DOHH2 (cell line): ENCODE data around the gene KDM4C.

ENCODE experiments used
- H3F3A ChIP-seq: fragments of 200-600 bp; sonication (generic), shearing (Covaris generic); 2 replicates; pipeline ENCODE4 v1.6.0; 2016; ENCODE audit warnings: antibody characterized with exemption, mild to moderate bottlenecking; ENCODE audit not compliant: control insufficient read depth, insufficient read depth
- H3K27ac ChIP-seq: fragments of 200-600 bp; sonication (generic); 2 replicates; pipeline ENCODE4 v1.5.1; 2014; ENCODE audit warnings: low read depth, mild to moderate bottlenecking, low read length, moderate library complexity
- H3K27me3 ChIP-seq: fragments of 200-600 bp; sonication (generic); 2 replicates; pipeline ENCODE4 v1.6.1; 2014; ENCODE audit warnings: mild to moderate bottlenecking, low read length, mixed read lengths; ENCODE audit not compliant: control insufficient read depth
- H3K36me3 ChIP-seq: fragments of 200-600 bp; sonication (generic); 2 replicates; pipeline ENCODE4 v1.6.1; 2014; ENCODE audit warnings: mild to moderate bottlenecking, low read length, moderate library complexity, mixed read lengths; ENCODE audit not compliant: control insufficient read depth
- H3K4me1 ChIP-seq: fragments of 200-600 bp; sonication (generic); 2 replicates; pipeline ENCODE4 v1.6.1; 2014; ENCODE audit warnings: mild to moderate bottlenecking, low read length, mixed read lengths; ENCODE audit not compliant: control insufficient read depth
- H3K4me2 ChIP-seq: fragments of 200-600 bp; sonication (generic); 2 replicates; pipeline ENCODE4 v1.6.0; 2014; ENCODE audit warnings: mild to moderate bottlenecking, low read length, moderate library complexity
- H3K4me3 ChIP-seq: fragments of 200-600 bp; sonication (generic); 2 replicates; pipeline ENCODE4 v1.5.1; 2014; ENCODE audit warnings: mild to moderate bottlenecking, low read length, mixed read lengths
- H3K79me2 ChIP-seq: fragments of 200-600 bp; sonication (generic); 2 replicates; pipeline ENCODE4 v1.6.1; 2014; ENCODE audit warnings: mild to moderate bottlenecking, low read length, mixed read lengths; ENCODE audit not compliant: control insufficient read depth
- H3K9me2 ChIP-seq: fragments of 200-600 bp; sonication (generic); replicated peaks from 2 replicates; pipeline ENCODE4 v1.6.1; 2014; ENCODE audit warnings: mild to moderate bottlenecking, low read length, mixed read lengths; ENCODE audit not compliant: control insufficient read depth
- H3K9me3 ChIP-seq: fragments of 200-600 bp; sonication (generic); 2 replicates; pipeline ENCODE4 v1.6.1; 2014; ENCODE audit warnings: antibody characterized with exemption, low read length, mixed read lengths; ENCODE audit not compliant: control insufficient read depth, insufficient read depth
- H4K20me1 ChIP-seq: fragments of 200-600 bp; sonication (generic); 2 replicates; pipeline ENCODE4 v1.6.0; 2014; ENCODE audit warnings: low read depth, mild to moderate bottlenecking, antibody characterized with exemption, low read length, moderate library complexity; ENCODE audit not compliant: control insufficient read depth, insufficient read depth
- EZH2phosphoT487 ChIP-seq: fragments of 200-600 bp; sonication (generic); IDR thresholded peaks from 2 replicates; pipeline ENCODE4 v1.6.1; 2017; ENCODE audit warnings: borderline replicate concordance, mild to moderate bottlenecking, antibody characterized with exemption, low read length, moderate library complexity, mixed read lengths
- TF ChIP-seq, protein P1 (sequence below): fragments of 200-600 bp; sonication (generic); IDR thresholded peaks from one replicate; pipeline ENCODE4 v1.5.1; 2014; ENCODE audit warnings: antibody characterized with exemption, mild to moderate bottlenecking, low read depth, low read length; ENCODE audit not compliant: poor library complexity, severe bottlenecking

Gene KDM4C

DNA sequence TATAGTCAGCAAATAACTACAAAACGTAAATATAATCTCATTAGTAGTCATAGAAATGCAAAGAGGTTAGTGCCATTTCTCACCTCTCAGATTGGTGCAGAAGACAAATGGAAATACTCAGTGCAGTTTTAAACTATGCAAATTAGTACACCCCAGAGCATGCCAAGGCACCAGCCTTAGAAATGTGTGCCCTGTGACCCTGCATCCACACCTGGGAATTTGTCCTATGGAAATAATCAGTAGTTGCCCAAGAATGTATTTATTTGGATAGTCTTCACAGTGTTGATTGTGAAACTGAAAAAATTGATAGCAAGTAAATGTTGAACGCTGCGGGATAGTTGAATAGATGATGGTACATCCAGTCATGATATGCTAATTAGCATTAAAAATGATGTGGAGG is 152.7 kb downstream of the KDM4C start:
- H3K27ac ChIP-seq, result no peak overlapping the region

DNA sequence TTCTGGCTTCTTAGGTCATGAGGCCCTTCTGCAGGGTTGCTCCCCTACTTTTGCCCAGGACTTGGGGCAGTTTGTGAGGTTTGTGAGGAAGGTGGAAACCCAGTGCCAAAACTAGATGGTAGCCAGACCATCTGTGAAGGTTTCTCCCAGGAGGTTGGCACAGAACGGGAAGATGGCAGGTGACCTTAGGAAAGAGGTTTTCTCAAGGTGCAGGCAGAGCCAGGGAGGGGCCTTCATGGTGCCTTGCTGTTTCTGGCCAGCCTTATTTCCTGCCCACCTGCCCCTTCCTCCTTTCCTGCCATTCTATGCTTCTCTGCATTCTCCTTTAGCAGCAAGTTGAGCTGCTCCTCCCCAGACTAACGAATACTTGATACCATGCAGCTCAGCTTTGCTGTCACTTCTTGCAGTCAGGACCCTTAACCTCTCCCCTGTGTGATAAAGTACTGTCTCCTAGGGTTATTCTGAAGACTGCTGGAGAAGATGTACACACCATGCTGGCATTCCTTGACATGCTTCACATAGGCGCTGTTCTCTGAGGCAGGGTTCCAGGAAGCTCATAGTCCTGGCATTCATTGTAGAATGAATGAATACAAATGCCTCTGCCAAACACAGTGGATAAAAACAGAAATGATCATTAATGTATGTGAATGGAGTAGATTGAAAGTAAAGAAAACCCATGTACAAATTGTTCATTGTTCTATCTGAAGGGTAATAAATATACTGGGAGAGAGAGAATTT is 154.3 kb downstream of the KDM4C start:
- H3K4me3 ChIP-seq, result no peak overlapping the region
- no peaks in the 10 kb centered on the region for H3K9me3 ChIP-seq
- no peaks in the 10 kb centered on the region for H3F3A ChIP-seq
- no peak overlapping the region for H3K4me2 ChIP-seq
- peaks cover 4% of the 10 kb centered on the region; the same call in 1 of the 2 replicates for H3K4me1 ChIP-seq
- TF ChIP-seq, protein P1, sequence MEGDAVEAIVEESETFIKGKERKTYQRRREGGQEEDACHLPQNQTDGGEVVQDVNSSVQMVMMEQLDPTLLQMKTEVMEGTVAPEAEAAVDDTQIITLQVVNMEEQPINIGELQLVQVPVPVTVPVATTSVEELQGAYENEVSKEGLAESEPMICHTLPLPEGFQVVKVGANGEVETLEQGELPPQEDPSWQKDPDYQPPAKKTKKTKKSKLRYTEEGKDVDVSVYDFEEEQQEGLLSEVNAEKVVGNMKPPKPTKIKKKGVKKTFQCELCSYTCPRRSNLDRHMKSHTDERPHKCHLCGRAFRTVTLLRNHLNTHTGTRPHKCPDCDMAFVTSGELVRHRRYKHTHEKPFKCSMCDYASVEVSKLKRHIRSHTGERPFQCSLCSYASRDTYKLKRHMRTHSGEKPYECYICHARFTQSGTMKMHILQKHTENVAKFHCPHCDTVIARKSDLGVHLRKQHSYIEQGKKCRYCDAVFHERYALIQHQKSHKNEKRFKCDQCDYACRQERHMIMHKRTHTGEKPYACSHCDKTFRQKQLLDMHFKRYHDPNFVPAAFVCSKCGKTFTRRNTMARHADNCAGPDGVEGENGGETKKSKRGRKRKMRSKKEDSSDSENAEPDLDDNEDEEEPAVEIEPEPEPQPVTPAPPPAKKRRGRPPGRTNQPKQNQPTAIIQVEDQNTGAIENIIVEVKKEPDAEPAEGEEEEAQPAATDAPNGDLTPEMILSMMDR, result no peak
- no peak for TF ChIP-seq EZH2phosphoT487
- no peaks in the 10 kb centered on the region for H3K36me3 ChIP-seq
- no peak overlapping the region for H3K27ac ChIP-seq
- H3K79me2 ChIP-seq, result no peaks in the 10 kb centered on the region
- peaks cover 3% of the 10 kb centered on the region; the same call in 1 of the 2 replicates for H4K20me1 ChIP-seq
- no peaks in the 10 kb centered on the region for H3K27me3 ChIP-seq
- no peaks in the 10 kb centered on the region for H3K9me2 ChIP-seq

More for the DNA sequence above, 152.7 kb downstream of the KDM4C start:
- H3K9me2 ChIP-seq, result no peaks in the 10 kb centered on the region
- H3K79me2 ChIP-seq, result no peaks in the 10 kb centered on the region
- H3F3A ChIP-seq, result no peaks in the 10 kb centered on the region; the same call in 1 of the 2 replicates
- peaks cover 4% of the 10 kb centered on the region; the same call in 1 of the 2 replicates for H3K4me1 ChIP-seq
- H3K27me3 ChIP-seq, result no peaks in the 10 kb centered on the region
- no peak overlapping the region for H3K4me2 ChIP-seq
- no peak overlapping the region for H3K4me3 ChIP-seq
- H3K9me3 ChIP-seq, result no peaks in the 10 kb centered on the region
- H3K36me3 ChIP-seq, result no peaks in the 10 kb centered on the region
- H4K20me1 ChIP-seq, result peaks cover 3% of the 10 kb centered on the region; the same call in 1 of the 2 replicates
- TF ChIP-seq, protein P1, result no peak
- TF ChIP-seq EZH2phosphoT487, result no peak

DNA sequence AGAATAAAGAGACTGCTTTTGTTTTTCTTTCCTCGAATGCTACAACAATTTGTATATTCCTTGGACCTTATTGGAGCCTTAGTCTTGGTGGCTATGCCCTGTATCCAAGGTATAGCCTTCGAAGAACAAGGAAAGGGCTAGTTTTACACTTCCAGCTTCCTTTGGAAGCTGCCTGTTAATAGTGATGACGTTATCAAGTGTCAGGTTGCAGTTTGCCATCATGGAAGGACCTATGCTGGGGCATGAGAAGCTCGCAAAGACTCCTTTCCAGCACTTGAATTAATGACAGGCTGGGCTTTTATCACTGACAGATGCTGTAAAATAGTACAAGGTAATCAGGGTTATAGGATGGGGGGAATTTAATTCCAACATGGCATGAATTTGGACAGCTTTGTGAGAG is 157.9 kb downstream of the KDM4C start:
- no peaks in the 10 kb centered on the region for H3K36me3 ChIP-seq

More for the DNA sequence above, 157.9 kb downstream of the KDM4C start:
- no peaks in the 10 kb centered on the region for H3K79me2 ChIP-seq
- no peak for TF ChIP-seq EZH2phosphoT487
- TF ChIP-seq, protein P1, result no peak
- no peak overlapping the region for H3K27ac ChIP-seq
- no peaks in the 10 kb centered on the region for H3K27me3 ChIP-seq
- H4K20me1 ChIP-seq, result no peaks in the 10 kb centered on the region
- no peaks in the 10 kb centered on the region for H3F3A ChIP-seq
- H3K4me2 ChIP-seq, result no peak overlapping the region
- H3K9me2 ChIP-seq, result no peaks in the 10 kb centered on the region
- H3K9me3 ChIP-seq, result no peaks in the 10 kb centered on the region
- peaks cover 4% of the 10 kb centered on the region; the same call in 1 of the 2 replicates for H3K4me1 ChIP-seq
- no peak overlapping the region for H3K4me3 ChIP-seq
